Measurements from ENCODE around the gene FRMD5.

The FRMD5 gene

DNA sequence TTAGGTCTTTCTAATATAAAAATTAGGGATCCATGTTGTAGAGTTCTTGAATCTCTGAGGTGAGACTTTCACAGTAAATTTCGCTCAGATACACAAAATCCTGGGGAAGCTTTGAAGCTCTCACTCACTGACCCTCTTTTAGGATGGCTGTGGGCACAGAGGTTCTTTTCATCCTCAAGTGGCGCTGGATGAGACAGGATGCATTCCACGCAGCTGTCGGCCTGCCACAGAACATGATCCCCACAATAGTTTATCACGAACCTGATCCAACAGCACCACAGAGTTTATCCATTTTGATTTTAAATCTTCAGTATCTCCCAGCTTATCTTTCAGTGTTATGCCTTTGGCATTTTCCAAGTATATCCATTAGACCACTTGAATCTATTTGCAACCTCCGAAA is 276.4 kb downstream of the FRMD5 start:
- DNase-seq, result no peak

DNA sequence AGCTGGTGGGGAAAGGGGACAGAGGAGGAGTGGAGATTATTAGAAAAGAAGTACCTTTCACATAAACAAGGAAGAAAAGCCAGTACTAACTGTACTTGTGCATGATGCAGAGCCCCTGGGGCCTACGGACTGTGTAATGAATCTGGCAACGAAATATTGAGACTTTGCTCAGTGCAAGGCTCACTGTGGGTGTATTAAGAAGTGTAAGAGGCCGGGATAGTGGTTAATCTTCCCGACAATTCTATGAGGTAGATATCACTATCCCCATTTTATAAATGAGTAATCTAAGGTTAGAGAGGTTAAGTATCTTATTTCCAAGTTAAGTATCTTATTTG is 278.8 kb downstream of the FRMD5 start:
- DNase-seq, result no peak

DNA sequence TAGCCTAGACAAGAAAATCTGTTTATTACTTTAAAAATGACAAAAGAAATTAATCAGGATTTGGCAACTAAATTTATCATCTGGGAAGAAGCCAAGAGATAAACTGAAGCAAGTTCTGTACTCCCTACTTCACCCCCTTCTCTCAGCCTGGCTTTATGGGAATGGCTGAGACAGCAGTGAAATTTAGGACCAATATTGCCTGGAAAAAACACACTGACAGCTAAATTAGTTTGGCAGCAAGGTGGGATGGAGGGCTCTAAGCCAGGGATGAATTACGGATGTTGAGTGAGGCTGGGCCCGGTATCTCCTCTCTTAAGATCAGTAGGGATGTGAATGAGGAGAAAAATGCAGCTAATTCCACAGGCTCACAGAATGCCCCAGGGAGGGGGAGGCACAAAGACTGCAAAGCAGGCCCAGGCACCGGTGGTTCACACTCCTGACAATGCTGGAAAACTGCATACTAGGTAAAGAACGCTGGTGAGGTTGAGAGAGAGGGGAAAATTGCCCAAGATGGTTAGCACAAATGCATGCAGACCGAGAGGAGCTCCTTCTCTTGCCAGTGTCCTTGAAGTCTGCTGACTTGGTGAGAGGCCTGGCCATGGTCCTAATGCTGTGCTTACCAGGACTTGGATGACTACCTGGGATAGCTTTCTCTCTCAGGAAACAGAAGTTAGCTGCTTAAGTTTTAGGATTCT is 279.3 kb downstream of the FRMD5 start:
- no peak for DNase-seq

DNA sequence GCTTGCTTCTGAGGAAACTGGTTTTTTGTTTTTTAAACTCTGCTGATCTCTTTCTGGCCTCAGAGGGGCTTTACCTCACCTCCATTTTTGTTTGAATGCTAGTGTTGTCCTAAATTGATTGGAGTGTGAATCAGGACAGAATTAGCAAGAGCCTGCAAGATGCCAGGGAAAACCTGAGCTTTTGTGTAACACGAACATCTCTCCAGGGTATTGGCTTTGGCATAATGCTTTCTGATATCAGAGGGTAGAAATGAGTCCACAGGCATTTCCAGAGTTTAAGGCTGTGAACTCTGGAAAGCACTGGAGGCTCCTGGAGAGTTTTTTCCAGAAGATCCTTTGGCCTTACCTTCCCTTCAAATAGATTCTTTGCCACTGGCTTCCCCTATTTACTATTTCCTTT is 281.1 kb downstream of the FRMD5 start:
- DNase-seq, result no peak

DNA sequence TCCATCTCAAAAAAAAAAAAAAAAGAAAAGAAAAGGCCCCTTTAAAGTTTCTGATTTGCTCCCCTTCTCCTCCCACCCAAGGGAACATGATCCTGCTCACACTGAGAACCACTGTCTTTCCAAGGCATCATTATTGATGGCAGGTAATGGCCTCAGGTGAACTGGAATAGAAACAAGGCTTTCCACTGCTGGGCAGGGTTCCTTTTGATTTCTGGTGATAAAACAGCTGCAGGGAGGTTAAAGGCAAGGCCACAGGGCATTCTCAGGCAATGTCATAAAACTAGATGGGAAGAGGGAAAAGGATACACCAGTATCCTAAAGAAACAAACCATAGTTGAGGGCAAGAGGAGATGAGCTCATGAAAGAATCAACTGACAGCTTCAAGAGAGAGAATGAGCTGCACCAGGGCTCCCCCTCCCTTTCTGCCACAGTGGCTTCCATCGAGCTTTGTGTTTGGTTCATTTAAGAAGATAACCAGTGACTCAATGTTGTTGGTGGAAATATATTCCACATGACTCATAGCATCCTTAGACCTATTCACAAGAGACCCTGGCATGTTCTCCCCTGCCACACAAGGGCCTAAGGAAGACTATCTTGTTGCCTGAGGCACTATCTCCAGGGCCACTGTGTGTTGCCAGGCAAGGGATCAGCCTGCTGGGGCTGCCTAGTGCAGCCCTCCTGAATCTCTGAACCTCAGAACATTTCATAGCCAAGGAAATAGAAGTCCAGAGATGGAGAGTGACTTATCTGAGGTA is 281.9 kb downstream of the FRMD5 start:
- DNase-seq, result no peak

DNA sequence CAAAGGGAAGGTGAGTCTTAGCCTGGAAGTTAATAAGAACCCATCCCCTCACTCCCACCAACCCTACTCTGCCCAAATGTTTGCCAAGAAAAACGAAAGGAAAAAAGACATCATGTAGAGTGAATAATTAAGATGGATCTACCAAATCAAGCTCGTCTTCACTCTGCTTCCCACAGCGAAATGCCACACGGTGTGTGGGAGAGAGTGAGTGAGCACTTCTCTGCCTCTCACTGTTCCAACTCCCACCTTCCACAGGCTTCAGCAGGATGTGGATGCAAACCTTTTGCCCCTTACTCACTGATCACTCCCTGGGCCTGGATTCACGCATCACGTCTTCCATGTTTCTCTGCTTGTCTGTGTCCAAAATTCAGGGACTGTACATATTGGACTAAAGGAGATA is 282.9 kb downstream of the FRMD5 start:
- DNase-seq, result no peak

DNA sequence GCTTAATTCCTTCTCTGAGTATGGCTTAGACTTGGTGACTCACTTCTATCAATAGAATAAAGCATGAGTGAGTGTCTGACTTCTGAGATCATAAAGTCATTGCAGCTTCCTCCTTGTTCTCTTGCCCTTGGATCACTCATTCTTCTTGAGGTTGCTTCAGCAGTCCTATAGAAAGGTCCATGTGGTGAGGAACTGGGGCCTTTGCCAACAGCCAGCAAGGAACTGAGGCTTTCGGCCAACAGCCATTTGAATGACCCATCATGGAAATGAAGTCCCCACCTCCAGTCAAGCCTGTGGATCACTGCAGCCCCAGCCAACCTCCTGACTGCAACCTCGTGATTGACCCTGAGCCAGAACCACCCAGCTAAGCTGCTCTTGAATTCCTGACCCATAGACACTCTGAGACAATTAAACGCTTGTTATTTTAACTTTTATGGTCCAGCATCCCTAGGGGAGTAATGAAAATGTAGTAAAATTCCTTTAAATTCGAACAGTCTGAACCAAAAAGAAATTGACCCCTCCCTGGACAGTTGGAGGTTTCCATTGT is 283.8 kb downstream of the FRMD5 start:
- no peak for DNase-seq

DNA sequence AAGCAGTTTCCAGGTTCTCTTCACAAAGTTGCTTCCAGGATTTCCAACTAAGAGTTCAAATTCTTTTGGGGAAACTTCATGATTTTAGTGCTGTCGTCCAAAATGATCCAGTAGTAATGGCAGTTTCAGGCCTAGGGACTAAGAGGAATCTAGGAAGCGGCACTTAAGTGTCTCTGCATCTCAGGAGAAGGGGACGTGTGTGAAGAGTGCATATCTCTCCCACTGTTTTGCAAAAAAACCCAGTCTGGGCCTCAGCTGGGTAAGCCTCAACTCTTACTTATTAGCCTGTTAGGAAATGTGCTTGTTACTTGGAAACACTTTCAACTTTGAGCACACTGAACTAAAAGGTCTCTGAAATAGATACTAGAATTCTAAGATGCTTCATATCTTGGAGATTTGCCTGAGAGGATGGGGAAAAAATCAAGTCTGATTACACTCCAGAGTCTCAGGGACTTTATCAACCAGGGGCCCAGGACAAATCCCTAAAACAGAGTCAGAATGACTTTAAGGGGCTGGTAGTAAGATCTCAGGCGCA is 286.5 kb downstream of the FRMD5 start:
- DNase-seq, result no peak

DNA sequence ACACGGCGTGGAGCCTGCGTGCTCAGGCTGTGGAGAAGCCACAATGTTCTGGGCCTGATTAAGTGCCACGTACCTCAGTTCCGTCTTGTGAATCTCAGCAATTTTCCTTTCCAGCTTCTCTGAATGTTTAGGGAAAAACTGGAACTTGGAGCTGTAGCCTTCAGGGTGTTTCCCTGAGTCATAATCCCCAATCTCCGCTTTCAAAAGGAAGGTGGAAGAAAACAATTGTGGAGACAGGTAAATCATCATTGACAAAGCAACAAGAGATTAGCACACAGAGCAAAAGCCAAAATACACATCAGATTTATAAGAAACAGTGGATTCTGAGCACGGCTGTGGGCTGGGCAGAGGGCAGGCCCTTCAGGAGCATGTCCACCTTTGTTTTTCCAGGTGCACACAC is 289.3 kb downstream of the FRMD5 start:
- no peak for DNase-seq

DNA sequence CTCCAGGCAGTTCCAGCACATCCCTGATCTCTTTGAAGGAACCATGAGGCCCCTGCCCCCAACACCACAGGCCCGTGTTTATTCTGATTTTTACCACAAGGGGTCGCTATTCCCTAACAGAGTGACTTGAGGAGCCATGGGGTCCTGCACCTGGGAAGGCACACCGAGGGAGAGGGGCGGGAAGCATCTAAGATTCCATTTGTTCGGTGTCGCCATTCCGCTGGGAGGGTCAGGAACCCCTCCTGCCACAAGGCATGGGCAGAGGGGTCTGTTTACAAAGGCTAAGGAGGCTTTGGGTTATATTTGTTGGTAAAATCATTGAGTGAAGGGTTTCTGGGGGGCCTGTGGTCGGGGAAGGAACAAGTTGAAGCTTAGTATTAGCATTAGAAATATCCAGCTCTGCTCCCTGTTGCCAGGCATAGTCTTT is 291.2 kb downstream of the FRMD5 start:
- peak; percentile 26 for DNase-seq

DNA sequence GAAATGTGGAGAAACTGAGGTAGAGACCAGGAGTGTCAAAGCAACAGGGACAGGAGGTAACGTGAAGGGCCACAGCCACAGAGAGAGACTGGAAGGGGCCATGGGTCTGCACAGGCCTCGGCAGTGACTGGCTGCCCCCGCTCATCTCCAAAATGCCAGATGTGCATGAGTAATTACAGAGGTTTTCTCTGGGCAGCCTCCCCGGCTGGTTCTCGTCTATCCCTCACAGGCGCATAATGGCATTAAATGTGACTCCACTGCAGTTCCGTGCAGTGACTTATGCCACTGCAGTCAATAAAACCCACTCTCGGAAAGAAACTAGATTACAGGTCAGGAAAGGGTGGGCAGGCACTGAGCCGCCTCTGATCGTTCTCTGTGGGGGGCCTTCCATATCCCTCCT is 293.6 kb downstream of the FRMD5 start:
- no peak for DNase-seq

DNA sequence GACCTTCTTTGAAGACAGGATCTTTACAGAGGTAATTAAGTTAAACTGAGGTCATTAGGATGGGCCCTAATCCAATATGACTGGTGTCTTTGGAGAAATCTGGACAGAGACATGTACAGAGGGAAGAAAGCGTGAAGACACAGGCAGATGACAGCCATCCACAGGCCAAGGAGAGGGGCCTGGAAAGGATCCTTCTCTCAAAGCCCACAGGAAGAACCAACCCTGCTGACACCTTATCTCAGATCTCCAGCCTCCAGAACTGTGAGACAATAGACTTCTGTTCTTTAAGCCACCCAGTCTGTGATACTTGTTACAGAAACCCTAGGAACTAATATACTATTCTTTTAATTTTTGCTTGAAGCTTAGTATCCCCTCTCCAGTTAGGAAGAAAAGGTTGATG is 294.1 kb downstream of the FRMD5 start:
- no peak for DNase-seq

DNA sequence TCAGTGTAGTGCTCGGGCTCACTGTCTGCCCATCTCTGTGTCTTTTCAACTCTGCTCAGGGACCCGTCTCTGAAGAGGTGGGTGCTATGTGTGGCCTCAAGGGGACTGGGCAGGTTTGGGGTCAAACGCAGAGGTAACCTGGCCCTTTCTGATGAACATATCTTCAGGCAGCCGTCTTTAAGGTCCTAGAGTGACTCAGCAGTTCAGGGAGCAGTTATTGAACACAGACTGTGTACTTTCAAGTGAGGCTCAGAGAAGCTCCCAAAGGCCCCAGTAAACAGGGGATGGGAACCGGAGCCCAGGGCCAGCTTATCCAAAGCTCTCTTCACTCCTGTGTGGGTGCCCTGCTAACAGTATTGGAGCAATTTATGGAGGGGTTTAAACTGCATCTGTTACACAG is 295.1 kb downstream of the FRMD5 start:
- DNase-seq, result no peak

DNA sequence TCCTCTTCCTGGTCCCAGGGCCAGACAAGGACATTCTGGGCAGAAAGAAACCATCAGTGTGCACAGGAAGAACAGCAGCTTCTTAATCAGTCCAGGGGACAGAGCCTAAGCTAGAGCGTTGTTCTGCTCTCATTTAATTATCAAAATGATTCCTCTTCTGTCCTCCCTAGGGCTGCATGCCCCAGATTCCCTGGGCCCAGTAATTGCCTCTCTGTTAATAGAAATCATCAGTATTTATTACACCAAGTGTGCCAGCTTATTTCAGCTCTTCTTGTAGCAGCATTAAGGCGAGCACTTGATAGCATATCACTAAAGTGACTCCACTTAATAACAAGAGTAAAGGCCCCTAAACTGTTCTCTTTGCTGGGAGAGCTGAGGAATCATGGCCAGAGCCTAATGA is 296.2 kb downstream of the FRMD5 start:
- no peak for DNase-seq

DNA sequence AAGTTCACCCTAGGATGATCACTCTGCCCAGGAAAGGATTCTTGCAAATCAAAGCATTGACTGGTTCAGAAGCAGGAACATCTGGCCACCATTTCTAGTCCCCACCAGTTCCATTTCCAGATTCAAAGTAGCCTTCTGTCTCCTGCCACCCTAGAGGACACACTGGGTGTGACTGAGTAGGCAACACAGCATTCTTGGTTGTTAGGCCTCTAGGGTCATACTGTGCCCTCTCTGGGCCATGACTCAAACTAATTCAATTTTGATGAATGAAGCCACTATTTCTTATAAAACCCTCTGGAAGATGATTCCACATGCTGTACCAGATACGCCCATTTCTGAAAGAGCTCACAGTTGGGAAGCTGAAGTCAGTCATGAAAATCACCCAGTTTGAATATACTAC is 298.5 kb downstream of the FRMD5 start:
- DNase-seq, result no peak

DNA sequence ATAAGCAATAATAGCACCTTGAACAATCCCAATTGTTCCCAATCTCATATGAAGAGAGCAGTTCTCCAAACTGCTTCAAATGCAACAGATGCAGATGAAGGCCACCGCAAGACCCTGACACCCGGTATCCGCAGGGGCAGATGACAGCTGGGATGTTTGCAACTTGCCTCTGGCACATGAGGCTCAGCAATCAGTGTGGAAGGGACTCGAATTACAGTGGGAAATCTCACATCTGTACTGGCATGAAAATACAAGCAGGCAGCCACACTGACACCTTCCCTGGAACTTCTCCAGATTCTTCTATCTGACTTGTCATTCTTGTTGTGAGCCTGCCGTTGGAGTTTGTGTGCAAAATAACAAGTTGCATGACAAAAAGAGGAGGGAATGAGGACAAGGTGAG is 299.5 kb downstream of the FRMD5 start:
- no peak for DNase-seq

DNA sequence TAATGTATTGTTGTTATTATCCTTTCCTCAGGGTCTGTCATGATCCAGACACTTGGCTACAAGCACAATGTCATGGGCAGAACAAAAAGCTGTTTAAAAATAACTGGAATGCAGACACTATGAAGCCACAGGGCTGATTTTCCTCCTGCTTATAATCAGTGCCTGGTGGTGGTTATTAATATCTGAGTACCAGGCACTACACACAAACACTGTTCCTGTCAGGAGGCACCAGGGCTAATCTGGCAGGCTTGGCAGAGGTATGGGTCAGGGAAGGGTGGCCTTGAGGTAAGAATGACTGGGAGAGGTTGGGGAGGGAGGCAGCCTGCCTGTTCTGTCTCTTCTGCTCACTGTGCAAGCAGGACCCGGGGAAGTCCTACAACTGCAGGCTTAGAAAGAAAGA is 301.1 kb downstream of the FRMD5 start:
- DNase-seq, result no peak

DNA sequence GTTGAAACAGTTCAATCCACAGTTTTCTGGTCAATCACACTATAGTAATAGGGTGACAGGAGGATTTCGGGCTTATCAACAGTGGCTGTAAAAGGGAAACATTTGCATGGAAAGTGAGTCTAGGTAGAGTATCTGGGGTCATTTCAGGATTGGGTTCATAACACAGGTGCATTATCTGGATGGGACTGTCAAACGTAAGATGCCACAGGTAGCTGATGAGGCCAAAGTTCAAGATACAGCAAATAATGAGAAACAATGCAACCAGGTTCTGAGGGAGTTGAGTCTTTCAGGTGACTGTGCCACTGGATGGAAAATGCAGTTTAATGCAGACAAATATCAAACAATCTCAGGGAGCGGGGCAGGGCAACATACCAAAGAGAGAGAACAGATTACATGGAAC is 306.0 kb downstream of the FRMD5 start:
- no peak for DNase-seq

DNA sequence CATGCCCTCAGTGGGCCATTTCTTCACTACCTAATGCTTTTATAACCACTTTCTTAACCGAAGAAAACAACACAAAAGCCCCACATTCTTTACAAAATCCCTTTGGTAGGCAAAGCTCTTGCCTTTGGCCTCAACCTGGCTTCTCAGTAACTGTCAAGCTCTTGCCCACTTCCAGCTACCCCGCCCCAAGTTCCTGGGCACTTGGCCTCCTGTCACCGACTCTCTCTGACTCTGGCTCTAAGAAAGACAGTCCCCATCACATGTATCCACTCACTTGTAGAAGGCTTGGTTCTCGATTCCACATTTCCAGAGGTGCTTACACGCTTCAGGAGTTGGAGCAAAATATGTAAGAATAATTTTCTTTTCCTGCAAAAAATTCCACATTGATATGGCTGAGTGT is 307.2 kb downstream of the FRMD5 start:
- no peak for DNase-seq

DNA sequence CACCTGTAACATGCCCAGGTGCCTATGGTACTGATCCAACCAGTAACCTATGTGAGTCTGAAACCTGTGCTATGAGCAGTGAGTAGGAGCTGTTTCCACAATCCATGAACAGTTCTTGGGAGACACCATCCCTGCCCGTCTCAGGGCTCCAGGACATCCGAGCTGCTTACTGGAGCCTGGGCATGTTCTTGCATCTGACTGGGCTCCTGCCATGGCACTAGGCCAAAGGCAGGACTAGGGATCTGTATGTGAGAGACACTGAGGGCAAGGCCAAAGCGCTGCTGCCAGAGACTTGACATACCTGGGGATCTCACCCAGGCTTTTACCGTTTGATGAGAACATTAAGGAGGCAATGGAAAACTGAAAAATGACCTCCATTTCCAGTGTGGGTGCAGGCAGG is 308.5 kb downstream of the FRMD5 start:
- no peak for DNase-seq

DNA sequence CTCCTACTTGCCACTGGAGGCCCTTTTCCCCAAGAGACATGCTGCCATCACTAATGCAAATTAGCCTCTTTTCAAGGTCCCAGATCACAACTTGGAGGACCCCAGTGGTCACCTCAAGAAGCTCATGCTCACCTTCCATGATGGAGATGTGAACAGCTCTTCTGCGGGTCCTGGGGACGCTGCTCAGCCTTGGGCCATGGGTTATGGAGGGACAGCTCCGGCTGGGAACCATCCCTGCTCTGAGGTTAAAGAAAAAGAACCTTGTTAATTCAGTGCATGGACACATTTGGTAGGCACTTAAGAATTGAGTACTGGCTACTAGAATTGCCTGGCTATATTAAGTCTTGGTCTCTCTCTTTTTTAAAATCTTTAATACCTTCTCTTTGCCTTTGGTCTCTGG is 311.5 kb downstream of the FRMD5 start:
- DNase-seq, result no peak

DNA sequence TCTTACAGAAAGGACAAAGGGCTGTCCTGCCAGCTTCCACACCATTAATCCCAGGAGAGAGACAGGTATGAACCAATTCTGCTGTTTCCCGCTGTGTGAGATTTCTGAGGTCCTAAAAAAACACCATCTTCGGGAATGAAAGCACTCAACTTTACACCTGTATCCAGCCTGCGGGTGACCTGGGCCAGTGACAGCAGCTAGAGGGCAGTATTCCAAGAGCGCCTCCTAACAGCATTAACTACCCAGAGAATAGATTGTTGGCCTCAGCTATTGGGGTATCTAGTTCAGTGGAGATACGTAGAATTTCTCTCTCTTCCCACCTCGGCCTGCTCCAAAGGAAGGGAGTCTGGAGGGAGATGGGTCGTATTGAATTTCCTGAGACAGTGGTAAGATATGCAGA is 313.1 kb downstream of the FRMD5 start:
- no peak for DNase-seq

DNA sequence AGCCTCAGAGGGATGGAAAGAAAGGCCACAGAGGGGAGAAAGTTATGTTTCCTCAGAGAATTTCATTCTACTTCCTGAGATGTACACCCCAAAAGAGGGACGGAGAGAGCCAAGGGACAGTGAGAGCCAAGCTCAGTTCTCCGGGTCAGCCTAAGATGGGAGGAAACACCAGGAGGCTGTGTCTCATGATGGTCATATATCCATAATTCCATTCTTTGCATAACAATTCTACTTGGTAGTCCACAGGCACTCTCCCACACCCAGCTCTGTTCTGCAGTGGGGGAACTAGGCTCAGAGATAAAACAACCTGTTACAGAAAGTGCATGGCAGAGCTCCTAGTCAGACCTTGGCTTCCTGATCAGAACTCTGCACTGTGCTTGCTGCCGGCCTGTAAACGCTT is 313.8 kb downstream of the FRMD5 start:
- no peak for DNase-seq

DNA sequence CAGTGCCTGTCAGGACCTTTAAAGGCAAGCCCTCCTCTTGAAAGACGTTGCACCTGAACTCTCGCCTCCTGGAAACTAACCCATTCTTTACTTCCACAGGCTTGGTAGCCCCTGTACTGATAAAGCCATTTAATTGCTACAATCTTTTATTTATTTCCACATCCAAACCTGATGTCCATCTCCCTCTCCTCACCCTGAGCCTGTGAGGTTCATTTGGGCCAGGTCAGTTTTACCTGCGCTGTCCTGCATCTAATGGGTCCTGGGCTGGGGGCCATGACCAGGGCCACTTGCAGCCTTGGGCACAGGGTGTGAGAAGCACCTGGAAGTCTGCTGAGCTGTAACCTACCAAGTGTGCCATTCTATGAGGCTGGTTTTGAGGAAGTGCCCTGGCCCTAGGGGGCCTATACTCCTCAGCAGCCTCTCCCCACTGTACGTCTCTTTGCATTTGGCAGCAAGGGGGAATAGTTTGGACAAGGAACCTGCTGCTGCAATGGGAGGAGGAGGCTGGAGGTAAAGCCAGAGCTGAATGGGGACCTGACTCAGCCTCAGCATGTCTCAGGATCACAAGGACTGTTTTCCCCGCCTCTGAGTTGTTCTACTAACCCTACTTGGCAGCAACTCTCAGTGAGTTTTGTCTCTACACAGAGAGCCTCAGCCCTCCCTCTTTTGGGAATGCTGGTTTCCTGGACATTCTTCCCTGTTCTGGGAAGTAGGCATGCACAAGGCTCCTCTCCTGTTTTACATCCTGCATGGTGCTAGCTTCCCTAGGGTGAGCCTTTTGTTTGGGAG is 314.5 kb downstream of the FRMD5 start:
- no peak for DNase-seq
